HepG2 (cell line): Measurements from ENCODE around the gene STMN1. TPM values are rescaled to one million over a fixed set of nuclear protein-coding genes. Genes with fewer than 3 reads are reported as not detected.

Experiments used
- ATAC-seq: fragments of 200-7000 bp; cut with Tn5 transposase; 3 replicates; pipeline ENCODE4 v1.9.1; 2020; ENCODE audit warnings: mild to moderate bottlenecking, moderate library complexity
- BruUV-seq: library from RNA; stranded (reverse); fragments of 400-500 nt; replicated peaks from 2 replicates; lab custom pipeline; 2021; lab: Mats Ljungman, UMichigan
- CTCF ChIA-PET: fragments of 300-600 bp; formaldehyde crosslinking; extraction: SDS; loops from one replicate; lab custom pipeline; 2021; ENCODE audit warnings: low total read pairs, inconsistent platforms, low intra/inter-chr PET ratio; lab: Yijun Ruan, JAX
- POLR2A ChIA-PET: fragments of 350-600 bp; sonication (Branson Sonifier 250); formaldehyde crosslinking; loops from one replicate; lab custom pipeline; 2020; ENCODE audit warnings: antibody characterized with exemption, inconsistent platforms; lab: Yijun Ruan, JAX
- DNase-seq: peaks from one replicate; pipeline ENCODE4 v3.0.0-alpha.2; 2015; ENCODE audit warnings: low spot score
- FAIRE-seq: peaks from 3 replicates; lab custom pipeline; 2011; peaks lifted over from hg19 to GRCh38; lab: Jason Lieb, UNC
- H2AFZ ChIP-seq: one replicate; pipeline ENCODE4 v1.6.1; 2011; ENCODE audit warnings: low read length, inconsistent platforms
- H3K27ac ChIP-seq: fragments of 300-600 bp; 3 replicates; pipeline ENCODE4 v1.8.0; 2011; ENCODE audit warnings: mixed run types, mild to moderate bottlenecking, mixed read lengths, low read length, inconsistent platforms; ENCODE audit not compliant: insufficient read depth; ENCODE audit errors: extremely low read length
- H3K27me3 ChIP-seq, 2 experiments: fragments of 200-600 bp in 1 of 2; 2 replicates in 1 of 2; 3 replicates in 1 of 2; pipeline versions ENCODE4 v1.6.0 to v1.8.0; 2011; ENCODE audit warnings: low read length in 2 of 2, mild to moderate bottlenecking in 2 of 2, moderate library complexity in 2 of 2, inconsistent platforms in 1 of 2; ENCODE audit not compliant: insufficient read depth in 2 of 2, control insufficient read depth in 1 of 2
- H3K36me3 ChIP-seq, 2 experiments: fragments of 200-600 bp in 1 of 2; replicated peaks in 1 of 2; 2 replicates in 1 of 2; 3 replicates in 1 of 2; pipeline versions ENCODE4 v1.5.1 to v1.8.0; 2011; ENCODE audit warnings: low read length in 2 of 2, inconsistent platforms in 1 of 2; ENCODE audit not compliant: insufficient read depth in 2 of 2, control insufficient read depth in 1 of 2
- H3K4me1 ChIP-seq: 2 replicates; pipeline ENCODE4 v1.5.1; 2012; ENCODE audit warnings: low read length, inconsistent platforms; ENCODE audit not compliant: insufficient read depth
- H3K4me2 ChIP-seq: 2 replicates; pipeline ENCODE4 v1.6.0; 2011; ENCODE audit warnings: low read depth, low read length, inconsistent platforms
- H3K4me3 ChIP-seq, 3 experiments: fragments of 200-600 bp in 1 of 3; sonication (generic), shearing (Covaris generic) in 1 of 3; replicated peaks in 1 of 3; 2 replicates each; pipeline ENCODE4 v1.5.1; 2011 to 2016; ENCODE audit warnings: low read length in 3 of 3, inconsistent platforms in 2 of 3, low read depth in 2 of 3, mild to moderate bottlenecking in 2 of 3, control low read depth in 1 of 3, mixed read lengths in 1 of 3; ENCODE audit not compliant: insufficient read depth in 1 of 3
- H3K79me2 ChIP-seq: one replicate; pipeline ENCODE4 v1.6.1; 2011; ENCODE audit warnings: low read length, inconsistent platforms; ENCODE audit not compliant: insufficient read depth
- H3K9ac ChIP-seq: 2 replicates; pipeline ENCODE4 v1.6.0; 2011; ENCODE audit warnings: mild to moderate bottlenecking, low read depth, low read length, inconsistent platforms; ENCODE audit not compliant: insufficient read depth
- H3K9me3 ChIP-seq: 2 replicates; pipeline ENCODE4 v1.5.1; 2012; ENCODE audit warnings: mild to moderate bottlenecking, low read length
- H4K20me1 ChIP-seq: 2 replicates; pipeline ENCODE4 v1.6.0; 2011; ENCODE audit warnings: inconsistent platforms, mild to moderate bottlenecking, low read length, moderate library complexity; ENCODE audit not compliant: insufficient read depth
- ARHGAP35 ChIP-seq: sonication (generic); formaldehyde crosslinking; IDR thresholded peaks from 2 replicates; pipeline ENCODE4 v1.9.0; 2022; ENCODE audit warnings: mild to moderate bottlenecking, inconsistent platforms, moderate library complexity, missing genetic modification reagents, borderline replicate concordance
- ARNT2 ChIP-seq: sonication (generic); formaldehyde crosslinking; IDR thresholded peaks from 2 replicates; pipeline ENCODE4 v1.8.0; 2022; ENCODE audit warnings: mild to moderate bottlenecking, low read depth, missing genetic modification reagents, moderate library complexity
- HMGA1 ChIP-seq: sonication (generic); formaldehyde crosslinking; conservative IDR thresholded peaks from 2 replicates; pipeline ENCODE4 v1.4.0; 2020; ENCODE audit warnings: missing genetic modification reagents
- HNRNPH1 ChIP-seq: fragments of 200-400 bp; formaldehyde crosslinking; optimal IDR thresholded peaks from 2 replicates; pipeline ENCODE3; 2017; ENCODE audit warnings: mild to moderate bottlenecking, low read depth, low read length
- KDM1A ChIP-seq: IDR thresholded peaks from 2 replicates; pipeline ENCODE4 v1.6.1; 2016; ENCODE audit warnings: missing compliant biosample characterization
- MAFK ChIP-seq, 2 experiments: IDR thresholded peaks in 1 of 2; conservative IDR thresholded peaks in 1 of 2; 2 replicates each; pipeline ENCODE4 v1.6.1; 2011; ENCODE audit warnings: improper control_type of control experiment in 2 of 2, low read length in 2 of 2
- MIER2 ChIP-seq: IDR thresholded peaks from 2 replicates; pipeline ENCODE4 v1.6.1; 2016; ENCODE audit warnings: missing biosample characterization, missing genetic modification reagents
- NFKB2 ChIP-seq: sonication (generic); formaldehyde crosslinking; IDR thresholded peaks from 2 replicates; pipeline ENCODE4 v1.4.0; 2020; ENCODE audit warnings: missing genetic modification reagents, borderline replicate concordance
- NFYC ChIP-seq: IDR thresholded peaks from 2 replicates; pipeline ENCODE4 v1.6.1; 2016; ENCODE audit warnings: missing genetic modification reagents, missing compliant biosample characterization
- PAF1 ChIP-seq: IDR thresholded peaks from 2 replicates; pipeline ENCODE4 v1.6.1; 2016; ENCODE audit warnings: missing genetic modification reagents, missing compliant biosample characterization
- PHF8 ChIP-seq: sonication (generic); formaldehyde crosslinking; IDR thresholded peaks from 2 replicates; pipeline ENCODE4 v1.5.0; 2020; ENCODE audit warnings: missing genetic modification reagents
- RORA ChIP-seq: sonication (generic); formaldehyde crosslinking; IDR thresholded peaks from 2 replicates; pipeline ENCODE4 v1.5.0; 2020; ENCODE audit warnings: mild to moderate bottlenecking, missing genetic modification reagents, moderate library complexity
- SAP130 ChIP-seq: IDR thresholded peaks from 2 replicates; pipeline ENCODE4 v1.6.1; 2016; ENCODE audit warnings: low read depth
- SP140L ChIP-seq: sonication (generic); formaldehyde crosslinking; IDR thresholded peaks from 2 replicates; pipeline ENCODE4 v1.4.0; 2020; ENCODE audit warnings: missing genetic modification reagents, borderline replicate concordance
- SP2 ChIP-seq: sonication (generic); formaldehyde crosslinking; IDR thresholded peaks from 2 replicates; pipeline ENCODE4 v1.5.1; 2020; ENCODE audit warnings: mild to moderate bottlenecking, missing genetic modification reagents
- SSRP1 ChIP-seq: IDR thresholded peaks from 2 replicates; pipeline ENCODE4 v1.6.1; 2016; ENCODE audit warnings: control low read depth
- TBX3 ChIP-seq: fragments of 450-650 bp; IDR thresholded peaks from 2 replicates; pipeline ENCODE4 v1.6.1; 2017; ENCODE audit warnings: antibody characterized with exemption, mild to moderate bottlenecking, inconsistent platforms, borderline replicate concordance
- ZFP90 ChIP-seq: sonication (generic); formaldehyde crosslinking; IDR thresholded peaks from 2 replicates; pipeline ENCODE4 v1.8.0; 2022; ENCODE audit warnings: missing genetic modification reagents, mild to moderate bottlenecking, inconsistent platforms, borderline replicate concordance
- ZNF713 ChIP-seq: sonication (generic); formaldehyde crosslinking; IDR thresholded peaks from 2 replicates; pipeline ENCODE4 v1.4.0; 2020; ENCODE audit warnings: mild to moderate bottlenecking, missing genetic modification reagents
- ZNF768 ChIP-seq: sonication (generic); formaldehyde crosslinking; IDR thresholded peaks from 2 replicates; pipeline ENCODE4 v1.4.0; 2020; ENCODE audit warnings: missing genetic modification reagents
- ZNF839 ChIP-seq: sonication (generic); formaldehyde crosslinking; IDR thresholded peaks from 2 replicates; pipeline ENCODE4 v1.4.0; 2020; ENCODE audit warnings: missing genetic modification reagents, mild to moderate bottlenecking, borderline replicate concordance
- WGBS: methylation state at CpG from one replicate; pipeline ENCODE4 v1.1.6; 2017; ENCODE audit warnings: low lambda C conversion rate; 5-methylcytosine and 5-hydroxymethylcytosine counted together
- in situ Hi-C: cut with HindIII; loops from 2 replicates; pipeline ENCODE4 v1.10.0; 2017; ENCODE audit warnings: low pct_unique_long_range_greater_than_20kb; ENCODE audit not compliant: extremely low pct_ligation_motif_present
- intact Hi-C: fragments of 100-400 bp; cut with micrococcal nuclease; formaldehyde crosslinking; loops from one replicate; pipeline ENCODE4 v1.10.0; 2022; ENCODE audit not compliant: unreplicated experiment
- polyA plus RNA-seq, 8 experiments: library from polyadenylated mRNA; depleted of rRNA in 3 of 8; stranded (reverse) in 7 of 8; unstranded in 1 of 8; fragments of >200 nt; fragmentation: Illumina TruSeq in 4 of 8; extraction: Trizol in 4 of 8; gene quantifications; 2 replicates each; pipeline versions ENCODE4 v1.2.1 to v1.2.3, GENCODE V29; 2011 to 2016; ENCODE audit warnings: low read depth in 4 of 8, missing spikeins in 1 of 8, mixed read lengths in 1 of 8; ENCODE audit not compliant: insufficient read depth in 1 of 8
- total RNA-seq, 5 experiments: library from RNA; depleted of rRNA; stranded (reverse); fragments of >200 nt; fragmentation: Illumina TruSeq; extraction: Trizol; gene quantifications; 2 replicates each; pipeline ENCODE4 v1.2.3, GENCODE V29; 2016; ENCODE audit warnings: low read depth in 1 of 5
- TF ChIP-seq, protein P1 (sequence below): sonication (generic); formaldehyde crosslinking; IDR thresholded peaks from 2 replicates; pipeline ENCODE4 v1.5.0; 2020; ENCODE audit warnings: missing genetic modification reagents
- TF ChIP-seq, protein P2 (sequence below): sonication (generic); formaldehyde crosslinking; IDR thresholded peaks from 2 replicates; pipeline ENCODE4 v1.5.0; 2020; ENCODE audit warnings: missing genetic modification reagents
- TF ChIP-seq, protein P3 (sequence below): IDR thresholded peaks from 2 replicates; pipeline ENCODE4 v1.6.1; 2012; ENCODE audit warnings: inconsistent platforms

The STMN1 gene
- total and polyA plus RNA-seq, 2 of the 13 experiments (the other 11 are each of a cell fraction or from before 2014, with no cell fraction given): 45.9 to 409 TPM

DNA sequence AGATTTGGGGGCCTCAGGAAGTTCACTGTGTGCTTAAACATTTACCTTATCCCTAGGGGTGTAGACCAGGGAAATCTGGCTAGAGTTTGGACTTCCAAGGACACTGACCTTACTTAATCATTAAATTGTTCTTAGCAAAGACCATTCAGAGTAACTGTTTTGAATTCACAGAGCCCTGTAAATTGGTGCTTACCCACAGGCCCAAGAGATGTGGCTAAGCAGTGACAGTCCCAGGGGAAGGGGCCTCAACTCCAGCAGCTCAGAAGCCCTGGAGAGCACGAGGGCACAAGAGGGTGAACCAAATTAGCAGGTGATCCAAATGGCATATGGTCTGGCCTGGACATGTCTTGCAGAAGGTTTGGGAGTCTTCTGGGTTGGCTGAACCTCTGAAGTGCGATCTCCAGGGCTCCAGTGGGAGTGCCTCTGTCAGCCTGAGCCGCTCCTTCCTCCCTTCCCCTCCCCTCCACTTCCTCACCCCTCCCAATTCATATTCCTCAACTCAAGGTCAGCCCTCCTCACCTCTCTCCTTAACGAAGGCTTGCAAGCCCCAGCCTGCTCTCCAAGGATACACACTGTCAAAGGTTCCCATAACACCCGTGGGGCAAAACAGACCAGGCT, 35.0 kb downstream of the STMN1 start (continued):
- TF ChIP-seq ARHGAP35 (CRISPR knock-in tag) (no peak), SSRP1 (no peak), TBX3 (no peak), HMGA1 (CRISPR knock-in tag) (no peak), ARNT2 (CRISPR knock-in tag) (peak; percentile 29; the same call in 1 of the 2 replicates)

DNA sequence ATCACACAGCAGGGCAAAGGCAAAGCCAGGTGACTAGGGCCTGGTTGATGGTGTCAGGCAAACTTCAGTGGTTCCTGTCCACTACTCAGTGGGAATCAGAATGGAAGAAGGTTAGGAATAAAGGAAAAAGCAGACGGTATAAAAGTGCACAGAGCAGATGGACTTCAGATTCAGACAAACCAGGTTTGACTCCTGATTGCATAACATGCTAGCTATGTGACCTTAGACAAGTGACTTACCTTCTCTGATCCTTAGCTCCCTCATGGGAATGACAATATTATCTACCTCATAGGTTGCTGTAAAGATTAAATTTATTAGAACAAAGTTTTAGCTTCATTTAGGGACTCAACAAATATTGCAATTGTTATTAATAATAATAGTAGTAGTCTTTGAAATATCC, 35.6 kb downstream of the STMN1 start:
- Histone ChIP-seq H3K9me3 (no peaks in the 10 kb centered on the region), H3K4me3 (peak overlapping the region in 2 of 3 experiments; percentile 31 to 56; a peak in 2 of 6 replicates), H4K20me1 (no peaks in the 10 kb centered on the region), H3K4me2 (peak overlapping the region; percentile 81), H3K27me3 (no peaks in the 10 kb centered on the region; a peak in 1 of 5 replicates), H3K9ac (no peak overlapping the region), H3K36me3 (no peaks in the 10 kb centered on the region), H3K27ac (peak overlapping the region; percentile 76), H3K79me2 (peaks cover 22% of the 10 kb centered on the region), H2AFZ (no peak overlapping the region), H3K4me1 (peaks cover 90% of the 10 kb centered on the region)
- ATAC-seq (no peak), DNase-seq (no peak), FAIRE-seq (no peak)
- ChIA-PET POLR2A (interaction anchor here (1.0 kb wide), 1 partner anchor 9 kb away, joined by 4 read pairs; no protein-coding TSS in a partner anchor), CTCF (no interaction called here)
- no TSS peak for BruUV-seq
- WGBS: 13% methylated on average over 1 of the region's 1 CpG
- intact Hi-C loops: no loop called here
- in situ Hi-C loops: no loop called here
- no peak for TF ChIP-seq NFKB2 (CRISPR knock-in tag)
- TF ChIP-seq, protein P1, sequence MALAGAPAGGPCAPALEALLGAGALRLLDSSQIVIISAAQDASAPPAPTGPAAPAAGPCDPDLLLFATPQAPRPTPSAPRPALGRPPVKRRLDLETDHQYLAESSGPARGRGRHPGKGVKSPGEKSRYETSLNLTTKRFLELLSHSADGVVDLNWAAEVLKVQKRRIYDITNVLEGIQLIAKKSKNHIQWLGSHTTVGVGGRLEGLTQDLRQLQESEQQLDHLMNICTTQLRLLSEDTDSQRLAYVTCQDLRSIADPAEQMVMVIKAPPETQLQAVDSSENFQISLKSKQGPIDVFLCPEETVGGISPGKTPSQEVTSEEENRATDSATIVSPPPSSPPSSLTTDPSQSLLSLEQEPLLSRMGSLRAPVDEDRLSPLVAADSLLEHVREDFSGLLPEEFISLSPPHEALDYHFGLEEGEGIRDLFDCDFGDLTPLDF (CRISPR knock-in tag): no peak
- TF ChIP-seq KDM1A (CRISPR knock-in tag): peak; percentile 45; the same call in 1 of the 2 replicates
- no peak for TF ChIP-seq ZNF713 (CRISPR knock-in tag)
- TF ChIP-seq SSRP1: 0 out of 2 replicates have a peak, but pooled peaks have one; percentile 60
- no peak for TF ChIP-seq RORA
- TF ChIP-seq, protein P2, sequence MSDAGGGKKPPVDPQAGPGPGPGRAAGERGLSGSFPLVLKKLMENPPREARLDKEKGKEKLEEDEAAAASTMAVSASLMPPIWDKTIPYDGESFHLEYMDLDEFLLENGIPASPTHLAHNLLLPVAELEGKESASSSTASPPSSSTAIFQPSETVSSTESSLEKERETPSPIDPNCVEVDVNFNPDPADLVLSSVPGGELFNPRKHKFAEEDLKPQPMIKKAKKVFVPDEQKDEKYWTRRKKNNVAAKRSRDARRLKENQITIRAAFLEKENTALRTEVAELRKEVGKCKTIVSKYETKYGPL (CRISPR knock-in tag): peak; percentile 79; the same call in 1 of the 2 replicates
- no peak for TF ChIP-seq ZNF839 (CRISPR knock-in tag)
- no peak for TF ChIP-seq ZFP90 (CRISPR knock-in tag)
- no peak for TF ChIP-seq NFYC (CRISPR knock-in tag)
- no peak for TF ChIP-seq SP140L (CRISPR knock-in tag)
- no peak for TF ChIP-seq HNRNPH1
- TF ChIP-seq SAP130 (CRISPR knock-in tag): 0 out of 2 replicates have a peak, but pooled peaks have one; percentile 6
- TF ChIP-seq ZNF768 (CRISPR knock-in tag): peak; percentile 92; the same call in 1 of the 2 replicates
- no peak for TF ChIP-seq MAFK (conservative IDR thresholded peaks at IDR 0.05 in 1 of 2, IDR thresholded peaks at IDR 0.05 in 1 of 2; ENCODE audit: low read length in 2 of 2)
- 0 out of 2 replicates have a peak, but pooled peaks have one; percentile 18 for TF ChIP-seq PHF8 (CRISPR knock-in tag)
- TF ChIP-seq PAF1 (CRISPR knock-in tag): no peak
- TF ChIP-seq, protein P3, sequence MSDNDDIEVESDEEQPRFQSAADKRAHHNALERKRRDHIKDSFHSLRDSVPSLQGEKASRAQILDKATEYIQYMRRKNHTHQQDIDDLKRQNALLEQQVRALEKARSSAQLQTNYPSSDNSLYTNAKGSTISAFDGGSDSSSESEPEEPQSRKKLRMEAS: no peak
- 0 out of 2 replicates have a peak, but pooled peaks have one; percentile 11 for TF ChIP-seq MIER2 (CRISPR knock-in tag)
- TF ChIP-seq SP2 (CRISPR knock-in tag): no peak
